HG02623 (cell line): Measurements from ENCODE around the gene ADNP2.

Experiments
- ATAC-seq: cut with Tn5 transposase; IDR thresholded peaks from one replicate; pipeline ENCODE4 v1.9.1; 2021; ENCODE audit warnings: moderate library complexity; ENCODE audit not compliant: unreplicated experiment

Gene ADNP2

DNA sequence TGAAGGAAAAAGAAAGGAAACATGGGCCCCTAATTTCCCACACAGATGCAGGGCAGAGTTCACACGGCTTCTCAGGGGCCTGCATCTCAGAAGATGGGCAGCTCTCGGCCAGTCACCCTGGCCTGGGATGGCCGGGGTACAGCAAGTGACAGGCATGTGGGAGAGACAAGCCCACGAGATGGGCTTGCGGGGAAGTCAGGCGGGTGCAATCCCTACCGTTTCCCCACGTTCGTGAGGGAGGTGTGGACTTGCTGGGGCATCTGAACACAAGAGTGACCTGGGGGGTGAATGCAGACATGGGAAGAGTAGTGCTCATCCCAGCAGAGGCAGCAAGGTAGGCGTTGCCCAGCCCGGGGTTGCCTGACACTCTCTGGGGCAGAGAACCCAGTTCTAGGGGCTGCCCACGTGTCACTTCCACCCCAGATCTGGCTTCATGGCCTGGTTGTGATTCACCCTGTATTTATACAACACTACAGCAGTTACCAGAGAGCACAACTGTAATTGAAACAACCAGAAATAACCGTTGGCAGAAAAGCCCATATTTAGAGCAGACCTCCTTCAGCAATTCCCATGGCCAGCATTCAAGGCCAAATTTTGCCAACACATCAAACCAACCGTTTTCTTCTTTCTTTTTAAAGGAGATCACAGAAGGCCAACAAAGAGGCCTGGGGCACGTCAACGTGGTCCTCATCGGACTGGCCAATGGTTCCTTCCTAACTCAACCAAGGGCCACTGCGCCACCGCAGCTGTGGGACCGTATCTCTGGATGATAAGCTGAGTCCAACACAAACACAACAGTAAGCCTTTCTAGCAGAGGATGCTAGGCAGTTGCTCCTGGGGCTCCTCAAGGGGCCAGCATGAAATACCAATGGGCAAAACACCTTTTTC lies 79.8 kb downstream of the ADNP2 start:
- ATAC-seq, result no peak

DNA sequence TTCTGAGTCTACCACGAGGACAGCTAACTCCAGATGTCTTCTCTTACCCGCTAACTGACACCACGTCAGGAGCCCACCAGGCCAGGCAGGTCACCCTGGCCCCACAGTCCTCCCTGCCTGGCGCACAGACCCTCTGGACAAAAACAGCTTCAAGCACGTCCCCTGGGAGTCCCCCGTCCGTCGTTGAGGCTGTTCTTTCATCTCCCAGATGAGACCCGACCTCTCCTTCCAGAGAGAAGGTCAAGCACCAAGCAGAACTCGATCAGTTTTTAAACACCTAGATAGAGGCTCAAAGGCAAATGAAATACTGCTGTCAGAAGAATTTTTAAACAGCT lies 80.4 kb downstream of the ADNP2 start:
- ATAC-seq, result no peak
